ENCODE measurements around the gene AOX1. TPM values are rescaled to one million over a fixed set of nuclear protein-coding genes. Genes with fewer than 3 reads are reported as not detected.
A peak's percentile ranks its signal among the peaks of the same experiment; 100 is the strongest.

AOX1 gene
- total RNA-seq, 1 experiment from 2014 or later = 3.5 TPM

GRCh38 chr2:200713003-200713703 lies 127.3 kb downstream of the AOX1 start:
- Mint-ChIP-seq H3K27me3 (ENCODE audit: low read depth) (no peaks in the 10 kb centered on the region), H3K36me3 (ENCODE audit: insufficient read depth in 1 of 3, low read depth in 3 of 3) (no peaks in the 10 kb centered on the region), H3K9me3 (no peaks in the 10 kb centered on the region), H3K4me1 (peaks cover 8 to 10% of the 10 kb centered on the region in 2 experiments), H3K27ac (peak overlapping the region; percentile 34 to 94 (median 77); a peak in 5 of 7 replicates), H3K4me3 (peak overlapping the region; percentile 66 to 67)
- peak; percentile 87 for TF ChIP-seq CTCF (conservative IDR thresholded peaks at IDR 0.05)
- H3K4me2 ChIP-seq (ENCODE audit: insufficient read depth, insufficient read length, low read length) = peak overlapping the region; percentile 49
- H3K4me1 ChIP-seq (ENCODE audit: insufficient read depth, low read length) = 0 out of 2 replicates have a peak, but pooled peaks cover 2% of the 10 kb centered on the region
- no peak overlapping the region for H4K8ac ChIP-seq (replicated peaks; ENCODE audit: insufficient read length, low read depth, low read length)
- H3K18ac ChIP-seq (ENCODE audit: insufficient read length, low read depth, low read length) = peak overlapping the region; percentile 13
- H3T11ph ChIP-seq (ENCODE audit: low read length) = no peak overlapping the region
- H3K9me3 ChIP-seq (ENCODE audit: control insufficient read depth, low read depth, low read length) = no peaks in the 10 kb centered on the region
- no CpG with 5 or more reads among the region's 17 CpGs for WGBS (ENCODE audit: extremely low coverage, insufficient read length, low lambda C conversion rate)
- H3K23ac ChIP-seq (ENCODE audit: insufficient read length, low read depth, low read length) = no peak overlapping the region
- H4K20me1 ChIP-seq (ENCODE audit: control insufficient read depth, insufficient read depth, insufficient read length) = no peaks in the 10 kb centered on the region
- H3K9ac ChIP-seq (ENCODE audit: extremely low read depth, insufficient read length, low read length) = no peak overlapping the region
- H3K27me3 ChIP-seq (ENCODE audit: insufficient read depth, low read length) = no peaks in the 10 kb centered on the region
- no peak overlapping the region for H3K4ac ChIP-seq (ENCODE audit: low read depth, low read length)
- H2BK5ac ChIP-seq (ENCODE audit: insufficient read length, low read length) = no peak overlapping the region
- peak; percentile 87 for DNase-seq
- no peak overlapping the region for H4K5ac ChIP-seq (ENCODE audit: insufficient read length, low read depth, low read length)
- no peak overlapping the region for H4K91ac ChIP-seq (ENCODE audit: insufficient read length, low read depth, low read length)
- no peak overlapping the region for H3K27ac ChIP-seq (ENCODE audit: insufficient read length, low read depth, low read length)
- H2BK15ac ChIP-seq (ENCODE audit: low read depth, low read length) = no peak overlapping the region
- no peaks in the 10 kb centered on the region for H3K23me2 ChIP-seq (ENCODE audit: insufficient read length, low read depth, low read length, poor library complexity, severe bottlenecking)
- H2BK20ac ChIP-seq (ENCODE audit: low read depth, low read length, poor library complexity, severe bottlenecking) = no peak overlapping the region
- no peak overlapping the region for H2BK120ac ChIP-seq (ENCODE audit: low read depth, low read length, poor library complexity, severe bottlenecking)
- no peak overlapping the region for H2BK12ac ChIP-seq (ENCODE audit: insufficient read length, low read depth, low read length)
- no peak overlapping the region for H3K56ac ChIP-seq (ENCODE audit: insufficient read length, low read depth, low read length)
- H3K79me2 ChIP-seq (ENCODE audit: insufficient read depth, low read length) = no peaks in the 10 kb centered on the region
- H3K14ac ChIP-seq (ENCODE audit: insufficient read depth, low read length) = no peak overlapping the region
- H2AFZ ChIP-seq (ENCODE audit: low read length) = no peak overlapping the region
- H3K79me1 ChIP-seq (ENCODE audit: insufficient read depth, low read depth, low read length, poor library complexity, severe bottlenecking) = no peaks in the 10 kb centered on the region
- H2AK5ac ChIP-seq (ENCODE audit: insufficient read length, low read length) = no peak overlapping the region

All from H9 (cell line).